Glomerular endothelial cell (primary cell): ENCODE data around the gene LCN6. TPM values are rescaled to one million over a fixed set of nuclear protein-coding genes. Genes with fewer than 3 reads are reported as not detected.
"Not testable (repeated sequence)": the region's sequence is repeated elsewhere in the genome, so short reads cannot be mapped to it uniquely, and the experiment has no call there.

ENCODE experiments used
- DNase-seq: peaks from one replicate; pipeline ENCODE4 v3.0.0-alpha.2; 2011; ENCODE audit warnings: low read depth, low spot score; ENCODE audit errors: extremely low read depth
- total RNA-seq: library from RNA; depleted of rRNA; stranded (reverse); fragments of >200 nt; gene quantifications from 2 replicates; pipeline ENCODE4 v1.2.3, GENCODE V29; 2015

The LCN6 gene
- total RNA-seq, 1 donor from 2014 or later, result not detected

- DNase-seq, result no peak
These were observed 35.4 kb downstream of the LCN6 start for GRCh38 chr9:136712690-136713544.

GRCh38 chr9:136711751-136712689 lies 36.3 kb downstream of the LCN6 start, which contains the start of gene DIPK1B:
Gene DIPK1B, plus strand, starts transcription at chr9:136712572. Its CDS starts 94 bp downstream, at chr9:136712666.
- DNase-seq, result no peak

GRCh38 chr9:136711219-136711648 lies 37.1 kb downstream of the LCN6 start:
- DNase-seq, result not testable (repeated sequence)

GRCh38 chr9:136710543-136710942 lies 37.8 kb downstream of the LCN6 start:
- no peak for DNase-seq

GRCh38 chr9:136709454-136710109 lies 38.7 kb downstream of the LCN6 start:
- no peak for DNase-seq

- no peak for DNase-seq
These were observed 40.3 kb downstream of the LCN6 start for GRCh38 chr9:136707849-136708517.

GRCh38 chr9:136707011-136707410 lies 41.3 kb downstream of the LCN6 start:
- DNase-seq, result no peak

GRCh38 chr9:136705564-136705963 lies 42.8 kb downstream of the LCN6 start:
- no peak for DNase-seq

- not testable (repeated sequence) for DNase-seq
These were observed 43.6 kb downstream of the LCN6 start for GRCh38 chr9:136704741-136705140.

- DNase-seq, result no peak
These were observed 45.0 kb downstream of the LCN6 start for GRCh38 chr9:136703276-136703860.

GRCh38 chr9:136701668-136702053 lies 46.7 kb downstream of the LCN6 start:
- no peak for DNase-seq

GRCh38 chr9:136700959-136701667 lies 47.2 kb downstream of the LCN6 start:
- DNase-seq, result no peak

GRCh38 chr9:136700304-136700703 lies 48.0 kb downstream of the LCN6 start:
- no peak for DNase-seq

- DNase-seq, result no peak
These were observed 49.6 kb downstream of the LCN6 start for GRCh38 chr9:136698635-136699246.

GRCh38 chr9:136697821-136698526 lies 50.4 kb downstream of the LCN6 start:
- DNase-seq, result no peak

- no peak for DNase-seq
These were observed 51.0 kb downstream of the LCN6 start for GRCh38 chr9:136697146-136697820.

GRCh38 chr9:136696502-136696901 lies 51.8 kb downstream of the LCN6 start:
- no peak for DNase-seq

- no peak for DNase-seq
These were observed 52.4 kb downstream of the LCN6 start for GRCh38 chr9:136695955-136696354.
